Activated CD4-positive, alpha-beta T cell treated with anti-CD3 and anti-CD28 coated beads, Interleukin-2, amount 50 U/mL, for 48 hours (primary cell): ENCODE measurements around the gene NUP133.
"Not testable (repeated sequence)": the region's sequence is repeated elsewhere in the genome, so short reads cannot be mapped to it uniquely, and the experiment has no call there.

Source experiments
- DNase-seq, 2 experiments: peaks; one replicate each; pipeline ENCODE4 v3.0.0-alpha.2; 2020

Gene NUP133

DNA sequence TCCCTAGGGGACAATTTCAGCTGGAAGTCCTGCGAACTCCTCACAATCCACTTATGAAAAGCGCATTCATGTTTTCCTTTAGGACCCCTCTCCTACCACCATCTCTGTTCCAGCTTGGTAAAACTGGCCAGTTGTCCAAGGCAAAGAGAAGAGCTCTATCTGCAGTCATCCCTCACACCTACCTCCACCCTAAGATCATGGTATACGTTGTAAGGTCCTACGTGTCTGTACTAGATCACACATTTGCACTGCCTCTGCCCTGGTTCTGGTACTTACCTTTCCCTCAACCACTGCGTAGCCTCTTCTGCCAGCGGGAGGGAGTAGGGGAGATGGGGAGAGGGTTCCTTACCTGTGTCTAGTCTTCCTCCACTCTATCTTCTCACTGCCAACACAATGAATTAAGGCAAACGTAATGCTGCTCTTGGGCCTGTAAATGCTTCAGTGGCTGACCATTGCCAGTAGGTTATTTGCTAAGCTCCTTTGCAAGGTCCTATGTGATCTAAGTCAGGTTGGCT, 739 bp upstream of the NUP133 start:
- no peak for DNase-seq

DNA sequence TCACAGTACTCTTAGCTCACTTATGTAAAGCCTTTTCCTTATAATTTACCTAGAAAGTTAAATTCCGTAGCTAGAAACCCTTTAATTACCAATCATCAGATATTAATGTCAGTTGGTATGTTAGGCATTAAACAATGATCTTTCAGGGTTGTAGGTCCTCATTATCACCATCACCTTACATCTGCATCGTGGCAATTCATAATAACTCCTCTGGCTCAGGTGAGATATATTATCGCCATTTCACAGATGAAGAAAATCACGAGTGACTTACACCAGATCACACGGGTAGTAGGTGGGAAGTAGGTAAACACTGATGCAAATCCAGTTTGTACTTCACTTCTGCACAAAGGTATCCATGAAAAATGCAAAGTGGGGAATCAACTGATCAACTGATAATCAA, 639 bp downstream of the NUP133 start:
- no peak for DNase-seq

DNA sequence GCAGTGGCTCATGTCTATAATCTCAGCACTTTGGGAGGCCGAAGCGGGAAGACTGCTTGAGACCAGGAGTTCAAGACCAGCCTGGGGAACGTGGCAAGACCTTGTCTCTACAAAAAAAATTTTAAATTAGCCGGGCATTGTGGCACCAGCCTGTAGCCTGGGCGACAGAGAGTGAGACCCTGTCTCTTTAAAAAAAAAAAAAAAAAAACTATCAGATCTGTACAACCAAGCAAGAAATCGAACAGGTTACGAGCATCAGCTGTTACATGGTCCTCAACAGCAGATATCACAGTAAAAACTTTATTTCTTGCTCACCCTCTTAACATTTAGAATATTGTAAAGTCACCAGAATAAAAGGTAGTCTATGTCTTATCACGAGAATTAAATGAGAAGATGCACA, 1.5 kb downstream of the NUP133 start:
- no peak for DNase-seq

DNA sequence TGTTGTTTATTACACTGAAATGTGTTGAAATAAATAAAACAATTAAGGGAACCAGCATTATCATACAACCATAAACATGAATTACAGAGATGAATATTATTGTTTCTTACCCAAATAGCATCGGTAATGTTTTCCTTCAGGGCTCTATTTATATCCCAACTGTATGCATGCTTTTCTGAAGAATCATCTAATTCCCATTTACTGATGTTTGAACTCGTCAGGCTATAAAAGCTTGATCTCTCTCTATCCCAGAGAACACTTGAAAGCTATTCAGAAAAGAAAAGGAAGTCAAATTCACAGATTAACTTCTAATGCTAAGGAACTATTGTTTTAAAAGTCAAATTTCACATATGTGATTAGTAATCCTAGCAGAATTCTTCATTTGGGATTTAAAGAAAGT, 12.4 kb downstream of the NUP133 start:
- DNase-seq = no peak

DNA sequence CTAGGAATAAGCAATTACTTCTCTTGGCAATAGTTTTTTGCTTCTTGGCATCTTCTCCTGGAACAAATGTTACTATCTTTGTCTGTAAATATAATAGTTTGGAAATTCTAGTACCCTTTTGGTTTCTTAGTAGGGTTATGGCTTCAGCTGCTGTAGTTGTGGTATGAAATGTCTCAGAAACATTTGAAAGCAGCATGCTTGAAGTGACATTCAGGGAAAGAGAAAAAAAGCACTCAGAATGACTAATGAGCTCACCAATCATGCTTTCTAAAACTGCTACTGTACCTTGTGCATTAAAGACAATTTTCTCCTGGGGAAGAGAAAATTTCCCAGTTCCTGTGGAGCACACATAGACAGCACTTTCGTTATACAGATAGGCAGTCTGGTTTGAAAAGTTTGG, 21.0 kb downstream of the NUP133 start:
- no peak for DNase-seq

DNA sequence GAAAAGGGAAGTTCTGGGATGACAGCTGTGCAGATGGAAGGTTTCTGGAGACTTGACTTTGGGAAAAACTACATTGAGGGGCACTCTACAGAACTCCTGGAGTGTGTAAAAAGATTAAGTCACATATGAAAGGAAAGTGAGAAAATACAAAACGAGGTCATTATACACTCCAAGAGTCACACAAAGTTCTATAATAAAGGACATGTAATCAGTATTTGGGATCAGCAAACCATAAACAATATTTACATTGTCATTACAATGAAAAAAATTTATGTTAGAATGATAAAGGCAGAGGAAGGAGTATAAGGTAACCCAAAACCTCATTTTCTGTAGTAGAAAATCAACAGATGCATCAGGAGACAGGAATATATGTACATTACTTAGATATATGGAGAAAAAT, 22.8 kb downstream of the NUP133 start:
- DNase-seq = no peak

DNA sequence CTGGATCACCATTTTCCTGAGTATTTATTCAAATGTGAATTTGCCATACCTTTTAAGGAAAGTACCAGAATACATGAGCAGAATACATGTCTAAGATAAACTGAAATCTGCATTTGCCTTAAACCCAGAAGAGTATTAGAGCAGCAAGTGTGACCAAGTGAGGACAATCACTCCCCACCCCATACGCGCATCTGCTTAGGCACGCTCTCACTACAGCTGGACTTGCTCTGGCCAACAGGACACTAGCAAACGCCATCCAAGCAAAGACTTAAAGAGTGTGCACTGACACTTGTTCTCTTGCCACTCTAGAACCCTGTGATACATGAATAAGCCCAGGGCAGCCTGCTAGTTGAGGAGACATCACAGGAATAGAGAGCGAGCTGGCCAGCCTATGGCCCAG, 25.6 kb downstream of the NUP133 start:
- DNase-seq = no peak

DNA sequence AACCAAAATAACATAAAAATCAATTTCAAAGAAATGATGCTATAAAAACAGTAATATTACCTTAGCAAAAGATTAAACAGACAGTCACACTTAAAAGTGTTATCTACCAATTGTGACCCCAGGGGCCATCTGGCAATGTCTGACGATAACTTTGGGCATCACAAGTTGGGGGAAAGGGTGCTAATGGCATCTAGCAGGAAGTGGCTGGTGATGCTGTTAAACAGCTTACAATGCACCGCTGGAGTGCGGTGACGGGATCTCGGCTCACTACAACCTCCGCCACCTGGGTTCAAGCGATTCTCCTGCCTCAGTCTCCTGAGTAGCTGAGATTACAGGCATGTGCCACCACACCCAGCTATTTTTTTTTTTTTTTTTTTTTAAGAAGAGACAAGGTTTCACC, 27.6 kb downstream of the NUP133 start:
- no peak for DNase-seq

DNA sequence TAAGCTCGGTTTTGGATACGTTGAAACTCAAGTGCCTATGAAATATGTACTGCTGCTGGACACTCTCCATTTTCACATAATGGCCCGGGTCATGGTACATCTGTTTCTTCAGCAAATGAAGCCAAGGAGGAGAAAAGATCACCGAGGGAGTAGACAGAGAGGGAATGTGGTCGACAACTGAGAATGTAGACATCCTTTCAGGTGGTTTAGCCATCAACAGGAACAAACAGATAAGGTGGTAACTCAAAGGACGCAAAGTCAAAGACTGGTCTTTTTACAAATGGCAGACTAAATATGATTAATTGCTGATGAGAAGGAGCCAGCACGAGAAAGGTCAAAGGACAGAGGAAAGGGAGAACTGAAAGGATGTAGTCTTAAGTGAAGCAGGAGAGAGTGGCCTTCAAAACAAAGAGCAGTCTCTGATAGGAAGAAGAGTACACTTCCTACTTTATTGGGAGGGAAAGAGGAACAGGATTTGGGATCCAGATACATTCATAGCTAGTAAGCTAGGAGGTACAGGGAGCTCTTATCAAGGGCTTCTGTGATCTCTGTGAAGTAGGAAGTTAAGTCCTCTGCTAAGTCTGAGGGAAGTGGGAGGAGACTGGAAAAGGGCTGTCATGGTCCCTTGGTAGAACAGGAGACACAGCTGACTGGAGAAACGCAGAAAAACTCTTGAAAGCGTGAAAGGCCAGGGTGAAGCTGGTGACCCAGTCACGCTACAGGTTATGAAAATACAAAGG, 28.3 kb downstream of the NUP133 start:
- no peak for DNase-seq

DNA sequence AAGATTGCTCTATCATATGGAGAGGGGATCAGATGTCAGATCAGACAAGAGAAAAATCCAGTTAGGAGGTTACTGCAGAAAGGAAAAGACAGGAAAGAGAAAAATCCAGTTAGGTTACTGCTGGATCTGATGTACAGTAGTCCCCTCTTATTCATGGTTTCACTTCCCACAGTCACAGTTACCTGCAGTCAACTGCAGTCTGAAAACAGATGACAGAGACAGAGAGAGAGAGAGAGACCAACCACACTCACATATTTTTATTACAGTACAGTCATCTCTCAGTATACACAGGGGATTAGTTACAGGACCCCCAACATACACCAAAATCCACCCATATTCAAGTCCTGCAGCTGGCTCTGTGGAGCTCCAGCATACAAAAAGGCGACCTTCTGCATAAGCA, 29.3 kb downstream of the NUP133 start:
- DNase-seq = no peak

DNA sequence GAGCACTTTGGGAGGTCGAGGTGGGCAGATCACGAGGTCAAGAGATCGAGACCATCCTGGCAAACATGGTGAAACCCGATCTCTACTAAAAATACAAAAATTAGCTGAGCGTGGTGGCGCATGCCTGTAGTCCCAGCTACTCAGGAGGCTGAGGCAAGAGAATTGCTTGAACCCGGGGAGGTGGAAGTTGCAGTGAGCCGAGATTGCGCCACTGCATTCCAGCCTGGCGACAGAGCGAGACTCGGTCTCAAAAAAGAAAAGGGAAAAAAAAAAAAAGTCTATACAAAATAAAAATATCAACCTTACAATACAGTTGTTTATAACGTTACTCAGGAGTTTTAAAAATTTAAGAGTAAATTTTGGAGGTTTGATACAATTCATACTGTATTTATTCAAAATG, 32.3 kb downstream of the NUP133 start:
- DNase-seq = not testable (repeated sequence)

DNA sequence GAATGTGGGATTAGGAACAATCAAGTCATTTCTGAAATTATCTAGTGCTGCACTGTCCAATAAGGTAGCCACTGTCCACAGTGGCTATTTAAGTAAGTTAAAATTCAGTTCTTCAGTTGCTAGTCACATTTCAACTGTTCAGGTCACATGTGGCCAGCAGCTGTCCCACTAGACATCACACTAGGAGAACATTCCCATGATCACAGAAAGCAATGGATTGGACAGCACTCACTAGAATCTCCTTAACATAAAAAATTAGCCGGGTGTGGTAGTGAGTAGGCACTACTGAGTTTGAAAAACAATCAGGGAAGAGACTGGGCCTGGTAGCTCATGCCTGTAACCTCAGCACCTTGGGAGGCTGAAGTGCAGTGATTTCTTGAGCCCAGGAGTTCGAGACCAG, 33.6 kb downstream of the NUP133 start:
- DNase-seq = no peak

DNA sequence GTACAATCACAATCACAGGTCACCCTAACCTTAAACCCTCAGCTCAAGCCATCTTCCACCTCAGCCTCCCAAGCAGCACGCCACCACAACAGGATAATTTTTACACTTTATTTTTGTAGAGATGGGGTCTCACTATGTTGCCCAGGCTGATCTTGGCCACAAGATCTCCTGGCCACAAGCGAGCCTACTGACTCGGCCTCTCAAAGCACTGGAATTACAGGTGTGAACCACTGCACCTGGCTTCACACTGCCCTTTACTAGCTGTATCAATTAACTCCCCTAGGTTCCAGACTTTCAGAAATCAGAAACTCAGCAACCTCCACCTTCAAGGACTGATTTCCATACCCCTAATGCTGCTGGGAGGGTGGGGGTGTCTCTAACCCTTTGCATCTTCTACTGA, 37.0 kb downstream of the NUP133 start:
- no peak for DNase-seq

DNA sequence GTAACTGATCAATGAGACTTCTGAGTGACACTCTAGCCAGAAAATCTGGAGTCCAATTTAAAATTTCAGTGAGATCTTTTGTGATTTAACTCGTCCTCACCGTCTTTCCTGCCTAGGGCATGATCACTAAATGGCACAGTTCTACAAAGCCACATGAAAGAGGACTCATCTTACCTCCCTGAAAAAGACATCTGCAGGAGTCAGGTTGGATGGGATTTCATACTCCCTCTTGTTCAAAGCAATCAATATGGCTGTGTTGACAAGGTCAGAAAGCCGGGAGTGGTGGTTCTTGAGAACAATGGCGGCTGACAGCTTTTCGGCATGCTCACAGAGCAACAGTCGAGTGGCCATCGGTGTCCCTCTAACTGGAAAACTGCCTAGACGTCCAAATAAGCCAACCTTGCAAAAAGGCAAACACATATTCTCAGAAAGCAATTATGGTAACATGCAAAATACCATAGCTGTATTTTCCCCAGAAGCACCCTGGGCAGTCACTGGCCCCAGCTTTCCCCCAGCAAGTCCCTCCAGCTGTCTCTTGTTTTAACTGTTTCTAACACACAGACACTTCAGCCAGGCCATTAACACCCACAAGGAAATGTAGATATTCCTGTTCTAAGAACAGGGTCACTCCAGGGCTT, 37.6 kb downstream of the NUP133 start:
- no peak for DNase-seq

DNA sequence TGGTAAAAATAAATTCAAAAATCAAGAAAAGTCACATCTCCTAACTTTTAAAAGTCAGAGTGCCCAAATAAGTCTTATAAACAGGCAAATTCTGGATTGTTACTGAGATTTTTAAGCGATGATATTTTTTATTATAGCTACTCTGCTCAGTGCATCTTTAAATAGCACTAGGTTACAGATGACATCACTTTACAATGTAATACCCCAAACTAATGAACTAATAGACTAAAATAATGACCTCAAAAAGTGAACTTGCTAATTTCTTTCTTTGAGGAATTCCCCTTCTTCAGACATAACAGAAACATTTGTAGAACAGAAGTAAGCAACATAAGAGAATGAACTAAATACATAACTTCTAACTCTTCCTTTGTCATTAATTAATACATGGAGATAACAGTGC, 41.3 kb downstream of the NUP133 start:
- no peak for DNase-seq

DNA sequence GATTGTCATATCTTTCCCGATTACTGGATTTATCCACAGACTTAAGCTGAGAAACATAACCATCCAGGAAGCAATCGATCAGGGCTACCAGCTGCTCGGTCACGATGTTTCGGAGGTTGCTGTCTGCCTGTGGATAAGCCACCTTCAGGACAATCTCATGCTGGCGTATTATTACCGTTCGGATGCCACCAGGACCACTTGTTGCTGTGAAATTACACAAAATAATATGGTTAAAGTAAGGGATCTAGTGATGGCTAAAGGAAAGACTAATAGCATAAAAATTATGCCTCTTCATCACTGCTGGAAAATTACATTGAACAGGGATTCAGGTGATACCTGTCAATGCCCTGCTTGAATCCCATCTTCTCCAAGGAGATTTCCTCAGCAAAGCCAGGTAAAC, 43.5 kb downstream of the NUP133 start:
- no peak for DNase-seq

DNA sequence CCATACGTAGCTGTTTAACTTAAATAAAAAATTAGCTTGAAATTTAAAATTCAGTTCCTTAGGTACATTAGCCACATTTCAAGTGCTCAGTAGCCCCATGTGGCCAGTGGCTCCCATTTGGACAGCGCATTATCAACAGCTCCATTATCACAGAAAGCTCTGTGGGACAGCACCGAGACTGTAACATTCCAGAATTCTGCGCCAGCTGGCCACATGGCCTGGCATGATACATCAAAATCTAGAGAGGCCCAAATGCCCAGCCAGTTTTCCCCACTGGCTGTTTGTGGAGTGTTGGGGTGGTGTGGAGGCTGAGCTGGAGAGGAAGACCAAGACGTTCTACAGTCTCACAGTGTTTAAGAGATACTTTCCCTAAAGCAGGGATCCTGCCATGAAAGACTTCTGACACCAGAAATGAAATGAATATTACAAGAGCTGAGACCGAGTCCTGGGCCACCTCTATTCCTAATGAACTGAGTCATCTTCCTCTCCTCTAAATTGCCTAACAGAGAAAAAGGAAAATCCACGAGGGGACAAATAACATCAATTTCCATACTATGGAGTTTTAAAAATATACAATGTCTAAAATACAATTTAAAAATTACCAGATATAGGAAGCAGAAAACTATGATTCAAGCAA, 47.0 kb downstream of the NUP133 start:
- DNase-seq = no peak

DNA sequence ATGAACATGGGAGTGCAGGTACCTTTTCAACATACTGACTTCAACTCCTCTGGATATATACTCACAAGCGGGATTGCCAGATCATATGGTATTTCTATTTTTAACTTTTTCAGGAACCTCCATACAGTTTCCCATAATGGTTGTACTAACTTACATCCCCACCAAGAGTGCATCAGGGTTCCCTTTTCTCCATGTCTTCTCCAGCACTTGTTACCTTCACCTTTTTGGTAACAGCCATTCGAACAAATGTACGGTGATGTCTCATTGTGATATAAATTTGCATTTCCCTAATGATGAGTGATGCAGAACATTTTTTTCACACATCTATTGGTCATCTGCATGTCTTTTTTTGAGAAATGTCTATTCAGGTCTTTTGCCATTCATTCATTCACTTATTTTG, 48.3 kb downstream of the NUP133 start:
- DNase-seq = no peak

DNA sequence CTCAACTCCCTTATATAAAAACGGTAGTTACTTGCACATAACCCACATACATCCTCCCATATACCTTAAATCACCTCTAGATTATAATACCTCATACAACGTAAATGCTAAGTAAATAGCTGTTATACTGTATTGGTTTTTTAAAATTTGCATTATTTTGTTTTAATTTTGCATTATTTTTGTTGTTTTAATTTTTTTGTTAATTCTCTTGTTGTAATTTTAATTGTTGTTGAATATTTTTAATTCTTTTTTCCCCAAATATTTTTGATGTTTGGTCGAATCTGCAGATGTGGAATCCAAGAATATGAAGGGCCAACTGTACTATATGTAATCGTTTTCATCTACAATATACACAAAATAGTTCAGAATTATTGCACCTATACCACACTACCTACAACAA, 50.7 kb downstream of the NUP133 start:
- no peak for DNase-seq

DNA sequence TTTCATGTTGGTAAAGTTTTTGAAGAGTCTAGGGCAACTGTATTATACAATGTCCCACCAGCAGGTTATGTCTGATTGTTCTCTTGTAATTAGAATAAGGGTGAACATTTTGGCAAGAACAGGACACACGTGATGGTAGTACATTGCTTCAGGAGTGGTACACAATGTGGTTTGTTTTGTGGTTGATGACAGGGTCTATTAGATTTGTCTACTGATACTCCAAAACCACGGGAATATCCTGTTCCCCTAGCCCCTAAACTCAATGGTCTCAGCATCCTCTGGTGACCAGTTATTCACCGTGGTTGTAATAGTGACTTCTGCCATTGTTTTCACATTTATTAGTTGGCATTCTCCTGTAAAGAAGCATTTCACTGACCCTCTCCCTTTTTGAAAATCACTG, 52.1 kb downstream of the NUP133 start:
- no peak for DNase-seq

DNA sequence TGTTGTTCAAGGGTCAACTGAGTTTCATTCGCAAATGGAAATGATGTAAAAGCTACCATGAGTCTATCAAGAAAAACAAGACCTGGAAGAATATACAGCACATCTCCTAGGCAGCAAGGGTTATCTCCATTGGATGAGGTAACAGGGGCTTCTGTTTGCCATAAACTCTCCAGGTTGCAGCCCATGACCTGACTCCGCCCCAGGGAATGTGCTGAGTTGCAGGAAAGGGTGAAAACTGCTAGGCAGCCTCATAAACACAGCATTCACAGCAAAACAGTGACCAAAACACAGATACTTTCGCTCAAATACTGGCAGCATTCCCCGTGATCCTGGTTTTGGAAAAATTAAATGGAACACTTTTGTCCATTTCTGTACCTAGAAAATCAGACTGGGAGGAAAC, 54.1 kb downstream of the NUP133 start:
- no peak for DNase-seq

DNA sequence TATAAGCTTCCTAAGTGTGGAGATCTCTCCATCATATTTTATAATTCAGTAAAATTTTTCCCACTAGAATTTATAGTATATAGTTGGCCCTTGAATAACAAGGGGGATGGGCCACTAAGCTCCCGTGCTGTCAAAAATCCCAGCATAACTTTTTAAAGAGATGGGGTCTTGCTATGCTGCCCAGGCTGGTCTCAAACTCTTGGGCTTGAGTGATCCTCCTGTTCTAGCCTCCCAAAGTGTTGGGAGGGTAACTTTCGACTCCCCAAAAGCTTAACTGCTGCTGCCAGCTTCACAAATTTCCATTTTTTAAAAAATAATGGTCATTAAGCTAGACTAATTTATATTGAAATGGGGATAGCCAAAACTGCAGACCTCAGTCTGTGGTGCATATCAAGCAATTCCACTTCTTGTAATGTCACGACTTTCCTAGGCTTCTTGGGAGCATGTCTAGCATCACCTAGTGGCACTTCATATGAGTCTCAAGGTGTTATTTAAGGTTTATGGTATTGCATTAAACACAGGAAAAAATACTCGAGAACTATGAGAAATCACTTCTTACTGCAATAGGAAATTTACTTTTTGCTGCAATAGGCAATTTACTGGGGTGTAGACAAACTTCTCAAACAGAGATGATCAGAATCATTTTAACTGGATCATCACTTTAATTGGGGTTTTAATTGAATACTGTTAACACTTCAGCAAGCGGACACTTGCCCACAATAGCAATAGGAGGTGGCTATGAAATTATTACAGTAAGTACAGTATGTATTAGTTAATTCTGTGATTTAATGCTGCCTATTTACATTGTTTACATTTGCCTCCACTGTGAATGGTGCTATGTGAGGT, 55.0 kb downstream of the NUP133 start:
- DNase-seq = no peak

DNA sequence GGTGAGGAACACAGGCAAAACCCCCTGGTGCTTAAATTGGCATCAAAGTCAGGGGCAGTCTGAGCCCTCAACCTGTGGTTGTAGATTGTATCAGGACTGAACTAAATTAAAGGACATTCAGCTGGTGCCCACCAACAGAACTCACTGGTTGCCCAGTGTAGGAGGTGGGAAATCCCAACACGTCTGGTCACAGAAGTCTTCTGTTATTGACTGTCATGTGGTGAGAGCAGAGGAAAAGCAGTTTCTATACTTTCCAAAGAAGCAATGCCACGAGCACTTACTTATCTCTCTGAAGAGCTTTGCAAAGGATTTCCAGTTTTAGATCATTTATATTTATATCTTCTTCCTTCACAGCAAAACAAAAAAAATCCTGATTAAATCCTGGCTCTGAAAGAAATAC, 59.3 kb downstream of the NUP133 start:
- DNase-seq = no peak
